HG03571 (cell line): ENCODE measurements around the gene VPS33B.

Experiments used
- ATAC-seq: cut with Tn5 transposase; IDR thresholded peaks from one replicate; pipeline ENCODE4 v1.9.1; 2021; ENCODE audit not compliant: unreplicated experiment

Gene VPS33B

GRCh38 chr15:90986790-90987507, 35.4 kb downstream of the VPS33B start:
- no peak for ATAC-seq

DNA sequence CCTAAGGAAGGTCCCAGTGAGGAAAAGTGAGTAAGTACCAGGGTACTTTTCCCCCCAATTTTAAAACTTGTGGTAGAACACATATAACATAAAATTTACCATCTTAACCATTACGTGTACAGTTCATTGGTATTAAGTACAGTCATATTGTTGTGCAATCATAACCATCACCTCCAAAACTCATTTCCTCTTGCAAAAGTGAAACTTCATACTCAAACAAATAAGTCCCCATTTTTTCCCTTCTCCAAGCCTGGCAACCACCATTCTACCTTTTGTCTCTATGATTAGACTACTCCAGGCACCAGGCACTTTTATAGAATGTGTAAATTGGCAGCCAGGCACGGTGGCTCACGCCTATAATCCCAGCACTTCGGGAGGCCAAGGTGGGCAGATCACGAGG, 40.3 kb downstream of the VPS33B start:
- ATAC-seq = no peak

DNA sequence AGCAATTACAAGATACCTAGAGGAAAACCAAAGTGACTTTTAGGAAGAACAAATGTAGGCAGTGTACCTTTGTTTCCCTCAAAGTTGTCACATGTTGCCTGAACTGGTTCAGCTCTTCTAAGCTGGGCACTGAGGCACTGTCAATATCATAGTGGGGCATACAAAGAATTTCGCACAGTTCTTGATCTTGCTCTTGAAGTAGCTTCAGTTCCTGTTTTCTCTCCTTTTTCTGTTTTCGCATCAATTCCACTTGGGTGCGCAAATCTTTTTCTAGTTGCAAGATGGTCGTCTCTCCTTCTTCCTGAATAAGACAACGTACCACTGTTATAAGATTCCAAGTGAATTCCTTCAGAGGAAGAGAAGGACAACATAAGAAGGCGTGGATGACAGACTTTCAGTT, 40.7 kb downstream of the VPS33B start:
- ATAC-seq = peak; percentile 58

- no peak for ATAC-seq
Observed at GRCh38 chr15:90979582-90979981, 42.8 kb downstream of the VPS33B start.

DNA sequence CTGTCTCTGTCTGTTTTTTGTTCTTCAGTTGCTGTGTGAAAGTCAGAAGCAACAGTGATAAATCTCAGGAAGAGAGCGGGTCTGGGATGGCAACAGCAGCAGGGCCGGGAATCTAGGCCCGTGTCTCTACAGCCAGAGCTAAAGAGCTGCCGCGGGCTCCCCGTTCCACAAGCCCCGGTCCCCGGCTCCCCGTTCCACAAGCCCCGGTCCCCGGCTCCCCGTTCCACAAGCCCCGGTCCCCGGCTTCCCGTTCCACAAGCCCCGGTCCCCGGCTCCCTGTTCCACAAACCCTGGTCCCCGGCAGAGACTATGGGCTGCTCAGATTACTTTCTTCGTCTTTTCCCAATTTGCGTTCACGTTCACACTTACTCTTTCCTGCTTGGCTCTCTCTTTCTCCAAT, 48.2 kb downstream of the VPS33B start:
- no peak for ATAC-seq

DNA sequence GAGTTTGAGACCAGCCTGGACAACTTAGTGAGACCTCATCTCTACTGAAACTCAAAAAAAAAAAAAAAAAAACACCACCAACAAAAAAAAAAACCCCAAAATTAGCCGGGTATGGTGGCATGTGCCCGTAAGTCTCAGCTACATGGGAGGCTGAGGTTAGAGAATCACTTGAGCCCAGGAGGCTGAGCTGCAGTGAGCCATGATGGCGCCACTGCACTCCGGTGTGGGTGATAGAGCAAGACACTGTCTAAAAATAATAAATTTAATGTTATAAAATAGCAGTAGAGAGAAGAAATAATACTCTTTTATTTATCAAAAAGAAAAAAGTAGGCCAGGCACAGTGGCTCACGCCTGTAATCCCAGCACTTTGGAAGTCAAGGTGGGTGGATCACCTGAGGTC, 50.3 kb downstream of the VPS33B start:
- no peak for ATAC-seq

DNA sequence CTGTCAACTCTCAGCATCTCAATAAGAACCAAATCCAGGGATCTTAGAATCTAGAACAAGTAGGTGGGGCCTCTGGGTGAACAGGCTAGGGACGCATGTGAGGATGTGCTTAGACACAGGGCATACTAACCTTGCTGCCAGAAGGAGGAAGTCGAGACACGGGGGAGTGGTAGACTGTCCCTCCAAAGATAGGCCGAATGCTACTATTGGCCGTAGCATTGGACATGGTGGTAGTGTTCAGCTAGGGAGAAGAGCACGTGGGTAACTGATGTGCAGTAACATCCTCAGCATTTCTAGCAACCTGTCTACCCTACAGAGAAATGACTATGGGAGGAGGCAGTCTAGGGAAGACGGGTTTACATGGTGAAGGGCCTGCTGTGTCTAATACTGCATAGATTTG, 52.1 kb downstream of the VPS33B start:
- ATAC-seq = no peak

DNA sequence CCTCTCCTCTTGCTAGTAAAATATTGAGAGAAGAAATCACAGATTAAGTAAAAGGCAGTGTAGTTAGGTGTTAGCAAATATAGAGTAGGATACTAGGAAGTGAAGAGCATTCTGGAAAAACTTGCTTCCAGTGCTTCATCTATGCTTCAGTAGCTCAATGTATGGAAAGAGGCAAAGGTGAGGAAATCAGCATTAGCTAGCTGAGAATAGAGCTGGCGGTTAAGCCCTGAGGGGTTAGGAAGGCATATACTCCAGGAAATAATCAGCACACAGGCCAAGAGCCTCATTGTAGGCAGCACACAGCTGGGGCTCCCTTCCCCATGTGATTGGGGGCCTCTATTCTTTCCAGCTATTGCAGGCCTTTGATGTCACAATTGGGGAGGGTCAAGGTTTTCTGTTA, 54.0 kb downstream of the VPS33B start:
- ATAC-seq = no peak

GRCh38 chr15:90967206-90967605, 55.2 kb downstream of the VPS33B start:
- no peak for ATAC-seq

DNA sequence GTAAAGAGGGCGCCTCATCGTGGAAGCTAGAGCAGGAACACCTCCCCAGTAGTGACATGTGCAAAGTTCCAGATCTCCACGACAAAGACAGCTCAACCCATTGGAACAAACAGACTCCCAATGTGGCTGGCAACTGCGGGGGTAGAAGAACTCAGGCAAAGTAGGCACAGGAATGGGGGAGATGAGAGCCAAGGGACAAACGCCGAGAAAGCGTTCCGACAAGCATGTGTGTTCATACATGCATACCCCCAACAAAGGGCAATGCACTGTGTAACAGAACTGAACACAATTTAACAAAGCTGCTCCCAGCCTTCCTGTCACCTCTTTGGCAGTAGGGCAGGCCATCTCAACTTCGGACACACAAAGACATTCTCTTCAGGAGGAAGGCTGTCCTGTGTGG, 56.1 kb downstream of the VPS33B start:
- no peak for ATAC-seq

DNA sequence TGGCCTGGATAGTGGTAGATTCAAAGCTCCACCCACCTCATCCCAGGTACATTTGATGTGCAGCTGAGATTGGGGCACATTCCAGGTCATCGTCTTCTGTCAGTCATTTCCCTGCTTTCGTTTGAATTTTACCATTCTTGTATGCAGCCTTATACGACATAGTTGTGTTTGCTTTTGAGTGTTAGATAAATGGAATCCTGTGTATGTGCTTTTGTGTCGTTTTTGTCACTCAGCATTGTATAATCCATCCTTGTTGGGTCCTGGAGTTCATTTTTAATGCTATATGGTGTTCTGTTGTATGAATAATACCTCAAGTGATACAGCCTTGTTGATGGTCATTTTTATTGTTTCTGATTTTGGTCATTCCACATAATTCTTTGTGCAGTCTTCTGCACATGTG, 60.4 kb downstream of the VPS33B start:
- ATAC-seq = no peak

GRCh38 chr15:90960298-90961091, 61.9 kb downstream of the VPS33B start:
- no peak for ATAC-seq

- ATAC-seq = no peak
Observed at GRCh38 chr15:90959894-90960293, 62.5 kb downstream of the VPS33B start.

DNA sequence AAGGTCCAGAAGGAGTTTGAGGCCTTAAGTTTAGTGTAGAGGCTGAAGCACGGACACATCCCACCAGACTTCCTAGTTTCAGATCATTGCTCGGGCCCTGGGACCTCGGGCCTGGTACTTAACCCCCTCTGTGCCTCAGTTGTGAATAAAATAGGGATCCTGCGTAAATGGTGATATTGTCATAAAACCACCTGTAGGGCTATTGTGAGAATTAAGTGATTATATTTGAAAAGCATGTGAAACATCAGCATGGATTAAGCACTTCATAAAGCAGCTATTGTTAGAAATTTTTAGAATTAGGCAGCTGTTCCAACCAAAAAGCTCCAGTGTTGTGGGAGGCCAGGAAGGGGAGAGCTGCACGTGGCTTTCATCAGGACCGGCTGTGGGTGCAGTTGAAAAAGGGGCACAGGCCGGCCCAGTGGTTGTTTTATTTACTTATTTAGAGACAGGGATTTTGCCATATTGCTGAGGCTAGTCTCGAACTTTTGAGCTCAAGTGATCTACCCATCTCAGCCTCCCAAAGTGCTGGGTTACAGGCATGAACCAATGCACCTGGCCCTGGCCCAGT, 63.3 kb downstream of the VPS33B start:
- ATAC-seq = no peak

- no peak for ATAC-seq
Observed at GRCh38 chr15:90957791-90958190, 64.6 kb downstream of the VPS33B start.

DNA sequence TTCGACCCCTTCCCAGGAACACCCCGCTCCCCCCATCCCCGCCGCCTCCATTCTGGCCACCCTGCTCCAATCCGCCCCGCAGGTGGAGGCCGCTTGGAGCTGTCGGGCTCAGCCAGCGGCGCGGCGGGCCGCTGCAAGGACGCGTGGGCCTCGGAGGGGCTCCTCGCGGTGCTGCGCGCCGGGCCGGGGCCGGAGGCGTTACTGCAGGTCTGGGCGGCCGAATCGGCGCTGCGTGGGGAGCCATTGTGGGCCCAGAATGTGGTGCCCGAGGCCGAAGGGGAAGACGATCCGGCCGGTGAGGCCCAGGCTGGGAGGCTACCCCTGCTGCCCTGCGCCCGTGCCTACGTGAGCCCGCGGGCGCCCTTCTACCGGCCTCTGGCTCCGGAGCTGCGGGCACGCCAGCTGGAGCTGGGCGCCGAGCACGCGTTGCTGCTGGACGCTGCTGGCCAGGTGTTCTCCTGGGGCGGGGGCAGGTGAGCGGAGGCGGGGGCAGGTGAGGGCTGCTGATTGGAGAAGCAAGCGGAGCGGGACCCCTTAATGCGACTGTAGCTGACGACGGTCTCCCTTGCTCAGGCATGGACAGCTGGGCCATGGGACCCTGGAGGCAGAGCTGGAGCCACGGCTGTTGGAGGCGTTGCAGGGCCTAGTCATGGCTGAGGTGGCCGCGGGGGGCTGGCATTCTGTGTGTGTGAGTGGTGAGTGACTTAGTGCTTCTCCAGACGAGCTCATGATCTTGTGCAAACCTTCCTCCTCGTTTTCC, 65.2 kb downstream of the VPS33B start:
- ATAC-seq = no peak

GRCh38 chr15:90956274-90957030, 65.9 kb downstream of the VPS33B start:
- peak; percentile 30 for ATAC-seq

DNA sequence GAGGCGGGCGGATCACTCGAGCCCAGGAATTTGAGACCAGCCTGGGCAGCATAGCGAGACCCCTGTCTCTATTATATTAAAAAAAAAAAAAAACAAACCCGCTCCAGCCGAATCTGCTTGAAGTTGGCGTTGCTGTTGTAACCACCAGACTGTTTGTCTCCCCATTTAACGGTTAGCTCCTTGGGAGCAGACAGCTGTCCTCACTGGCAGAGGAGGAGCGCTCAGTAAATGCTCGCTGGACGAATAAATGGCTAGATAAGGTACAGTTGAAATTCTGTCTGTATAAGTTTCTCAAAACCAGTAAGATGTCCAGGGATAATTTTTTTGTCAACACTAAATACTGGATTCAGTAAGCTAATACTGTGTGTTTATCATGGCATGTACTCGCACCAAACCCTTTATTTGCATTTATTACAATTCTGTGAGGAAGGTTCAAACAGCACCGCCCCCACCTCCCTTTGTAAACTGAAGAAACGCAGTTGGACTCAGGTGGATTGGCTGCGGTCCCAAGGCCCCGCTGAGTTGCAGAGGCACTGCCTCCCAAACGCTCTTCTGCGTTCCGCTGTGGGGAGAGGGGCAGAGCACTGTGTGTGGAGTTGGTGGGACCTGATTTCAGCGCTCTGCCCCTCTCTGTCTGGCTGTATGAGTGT, 66.6 kb downstream of the VPS33B start:
- no peak for ATAC-seq

DNA sequence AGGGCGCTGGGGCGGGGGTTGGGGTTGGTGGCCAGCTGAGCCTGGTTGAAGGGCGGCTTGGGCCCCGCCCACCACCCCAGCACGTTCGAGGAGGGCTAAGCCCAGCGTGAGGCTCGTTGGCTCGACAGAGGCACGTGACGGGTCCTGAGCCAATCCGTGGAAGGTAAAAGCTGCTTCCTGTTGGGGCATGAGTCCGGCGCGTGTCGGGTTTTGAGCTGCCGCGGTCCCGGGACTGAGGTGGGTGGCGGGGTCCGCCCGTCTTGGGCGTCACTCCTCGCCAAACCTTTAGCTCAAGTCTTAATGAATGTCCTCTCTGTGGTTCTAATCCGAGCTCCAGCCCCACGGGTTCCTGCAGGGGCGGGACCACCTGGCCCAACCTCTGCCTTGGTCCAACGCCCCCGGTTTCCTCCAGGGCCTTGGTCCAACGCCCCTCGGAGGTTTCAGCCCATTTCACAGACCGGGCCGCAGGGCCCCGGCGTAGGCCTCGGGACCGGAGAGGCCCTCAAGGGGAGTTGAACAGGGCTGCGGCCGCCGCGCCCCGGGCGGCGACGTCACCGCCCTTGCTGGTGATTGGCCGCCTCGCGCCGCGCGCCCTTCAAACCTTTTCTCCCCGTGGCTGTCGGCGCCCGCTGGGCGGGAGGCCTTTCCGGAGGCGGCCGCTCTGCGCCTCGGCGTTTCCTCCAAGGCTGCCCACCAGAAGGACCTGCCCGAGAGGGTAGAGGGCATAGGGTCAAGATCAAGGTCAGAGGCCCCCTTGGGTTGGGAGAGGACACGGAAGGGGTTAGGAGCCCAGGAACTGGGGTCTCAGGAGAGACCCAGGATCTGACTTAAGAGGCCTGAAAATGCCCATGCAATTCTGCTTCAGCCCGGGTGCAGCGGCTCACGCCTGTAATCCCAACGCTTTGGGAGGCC, 67.4 kb downstream of the VPS33B start, which contains the start of gene RCCD1:
Gene RCCD1, plus strand, starts transcription at position 173 of the 912 bp plus-strand sequence. CDS start 1,851 bp downstream, outside the sequence.
- peak; percentile 84 for ATAC-seq
